Hematopoietic multipotent progenitor cell treated with erythropoietin and hydrocortisone succinate and interleukin-3 and kit ligand, for 4 days (in vitro differentiated cells): ENCODE results near the gene DSTN.
A peak's percentile ranks its signal among the peaks of the same experiment; 100 is the strongest.

Experiments
- DNase-seq: peaks from one replicate; pipeline ENCODE4 v3.0.0-alpha.2; 2015

The DSTN gene

DNA sequence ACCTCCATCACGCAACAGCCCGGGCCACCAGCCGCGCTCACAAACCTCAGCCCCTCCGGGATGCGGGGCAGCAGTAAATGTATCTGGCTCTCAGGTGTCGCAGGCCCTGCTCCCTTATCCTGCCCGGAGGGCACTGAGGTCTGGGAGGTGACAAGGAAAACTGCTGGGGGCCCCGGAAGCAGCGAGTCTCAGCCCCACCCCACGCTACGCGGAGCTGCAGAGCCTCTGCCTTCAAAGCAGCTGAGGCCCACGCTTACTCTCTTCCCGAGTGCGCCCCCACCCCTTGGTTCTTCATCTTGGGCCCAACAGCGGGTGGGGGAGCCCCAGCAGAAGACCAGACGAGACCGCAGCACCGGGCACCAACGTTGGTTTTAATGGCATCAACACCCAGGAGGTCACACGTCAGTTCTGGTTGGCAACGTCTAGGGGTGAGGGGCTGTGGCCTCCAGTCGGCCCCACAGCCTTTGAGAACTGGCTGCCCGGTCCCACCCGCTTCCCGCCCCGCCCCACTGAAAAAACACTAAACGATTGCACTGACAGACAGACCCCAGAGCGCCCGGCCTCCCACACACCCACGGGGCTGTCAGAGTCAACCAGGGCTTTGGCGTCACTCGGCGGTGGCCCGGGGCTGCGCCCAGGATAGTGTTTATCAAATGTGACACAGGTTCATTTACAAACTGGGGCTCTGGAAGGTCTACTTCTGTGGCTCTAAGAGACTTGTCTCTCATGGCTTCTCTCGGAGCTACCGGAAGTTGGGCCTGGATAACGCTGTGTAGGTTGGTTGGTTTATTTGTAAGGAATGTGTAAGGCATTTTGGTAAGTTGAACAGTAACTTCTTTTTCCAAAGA is 43.7 kb downstream of the DSTN start:
- DNase-seq: no peak

DNA sequence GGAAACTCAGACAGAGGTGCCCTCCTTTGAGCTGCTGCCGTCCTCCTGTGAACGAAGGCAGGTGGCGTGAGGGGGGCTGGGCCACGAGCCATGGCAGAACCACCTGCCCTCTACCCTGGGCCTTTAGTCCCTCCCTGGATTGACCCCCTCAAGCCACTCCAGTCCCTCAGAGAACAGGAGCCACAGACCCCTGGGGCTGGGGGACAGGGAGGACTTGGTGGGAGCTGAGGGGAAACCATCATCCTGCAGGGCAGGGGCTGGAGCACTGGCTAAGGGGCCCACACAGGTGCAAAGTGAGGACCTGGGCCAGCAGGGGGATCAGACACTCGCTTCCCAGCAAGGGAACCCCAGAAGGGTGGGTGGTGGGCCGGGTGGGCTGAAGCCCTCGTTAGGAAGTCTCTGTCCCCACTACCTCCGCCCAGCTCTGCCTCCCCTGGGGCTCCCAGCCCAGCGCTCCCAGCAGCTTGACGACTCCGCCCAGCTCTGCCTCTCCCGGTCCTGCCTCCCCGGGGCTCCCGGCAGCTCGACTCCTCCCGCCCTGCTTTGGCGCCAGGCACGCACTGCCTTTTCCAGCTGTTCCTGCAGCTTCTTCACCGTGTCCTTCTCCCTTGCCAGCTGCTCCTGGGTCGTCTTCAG is 44.4 kb downstream of the DSTN start:
- no peak for DNase-seq

DNA sequence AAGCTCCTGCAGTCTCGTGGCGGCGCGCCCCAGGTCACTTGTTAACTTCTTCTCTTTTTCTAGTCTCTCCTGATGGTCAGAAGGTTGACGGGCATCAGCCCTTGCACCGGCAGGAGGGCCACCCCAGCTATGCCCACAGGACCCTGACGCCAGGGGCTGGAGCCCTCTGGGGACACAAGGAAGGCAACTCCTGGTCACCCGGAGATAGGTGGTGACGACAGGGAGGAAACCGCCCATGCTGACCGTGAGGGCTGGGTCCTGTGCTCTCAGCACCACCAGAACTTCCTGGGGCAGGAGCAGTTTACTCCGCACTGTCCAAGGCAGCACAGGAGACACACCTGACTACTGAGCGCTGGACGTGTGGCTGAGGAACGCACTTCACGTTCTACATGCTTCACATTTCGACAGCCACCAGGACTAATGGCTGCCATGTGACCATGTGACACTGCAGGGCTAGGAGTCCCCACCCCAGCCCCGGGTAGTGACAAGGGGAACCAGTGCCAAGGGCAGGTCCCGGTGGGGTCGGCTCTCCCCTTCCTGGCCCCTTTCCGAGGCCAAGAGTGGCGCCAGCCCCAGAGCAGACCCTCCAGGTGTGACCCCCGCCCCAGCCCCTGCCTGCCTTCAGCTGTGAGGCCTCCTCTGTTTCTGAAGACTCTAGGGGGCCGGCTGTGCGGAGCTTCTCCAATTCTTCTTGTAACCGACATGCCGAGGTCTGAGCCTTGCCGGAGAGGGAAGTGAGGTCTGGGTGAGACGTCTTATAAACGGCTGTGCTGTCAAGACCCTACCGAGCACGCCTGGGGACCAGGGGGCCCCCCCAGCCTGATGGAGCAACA is 45.2 kb downstream of the DSTN start:
- peak; percentile 59 for DNase-seq

DNA sequence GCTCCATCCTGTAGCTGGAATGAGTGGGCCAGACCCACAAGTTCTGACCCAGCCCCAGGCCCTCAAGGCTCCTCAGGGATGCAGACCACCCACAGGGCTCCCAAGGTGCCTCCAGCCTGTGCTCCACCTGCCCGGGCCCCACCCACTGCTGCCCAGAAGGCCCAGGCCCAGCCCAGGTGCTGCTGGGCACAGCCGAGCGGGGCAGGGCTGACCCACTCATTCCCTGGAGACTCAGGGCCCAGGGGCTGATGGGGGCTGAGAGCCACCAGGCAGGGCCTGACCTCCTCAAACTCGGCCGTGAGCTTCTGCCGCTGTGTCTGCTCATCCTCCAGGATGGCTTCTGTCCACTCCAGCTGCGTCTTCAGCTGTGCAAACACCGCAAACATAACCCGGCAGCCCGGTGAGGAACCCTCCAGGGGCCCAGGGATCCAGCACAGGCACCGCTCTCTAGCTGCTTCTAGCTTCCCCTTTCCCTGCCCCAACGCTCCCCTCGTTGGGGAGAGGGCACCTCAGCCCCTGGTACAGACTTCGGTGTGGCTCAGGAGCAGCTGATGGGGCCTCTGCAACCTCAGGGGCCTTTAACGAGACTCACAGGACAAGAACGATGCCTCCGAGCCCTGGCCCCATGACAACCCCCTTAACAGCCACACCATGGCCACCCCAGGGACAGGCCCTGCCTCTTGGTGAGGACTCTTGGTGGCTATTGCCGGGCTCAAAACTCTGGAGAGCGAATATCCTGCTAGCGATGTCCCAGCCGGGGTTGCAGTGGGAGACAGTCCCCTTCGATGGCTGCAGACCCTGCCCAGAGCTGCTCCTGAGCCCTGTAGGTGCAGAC is 46.0 kb downstream of the DSTN start:
- peak; percentile 43 for DNase-seq

DNA sequence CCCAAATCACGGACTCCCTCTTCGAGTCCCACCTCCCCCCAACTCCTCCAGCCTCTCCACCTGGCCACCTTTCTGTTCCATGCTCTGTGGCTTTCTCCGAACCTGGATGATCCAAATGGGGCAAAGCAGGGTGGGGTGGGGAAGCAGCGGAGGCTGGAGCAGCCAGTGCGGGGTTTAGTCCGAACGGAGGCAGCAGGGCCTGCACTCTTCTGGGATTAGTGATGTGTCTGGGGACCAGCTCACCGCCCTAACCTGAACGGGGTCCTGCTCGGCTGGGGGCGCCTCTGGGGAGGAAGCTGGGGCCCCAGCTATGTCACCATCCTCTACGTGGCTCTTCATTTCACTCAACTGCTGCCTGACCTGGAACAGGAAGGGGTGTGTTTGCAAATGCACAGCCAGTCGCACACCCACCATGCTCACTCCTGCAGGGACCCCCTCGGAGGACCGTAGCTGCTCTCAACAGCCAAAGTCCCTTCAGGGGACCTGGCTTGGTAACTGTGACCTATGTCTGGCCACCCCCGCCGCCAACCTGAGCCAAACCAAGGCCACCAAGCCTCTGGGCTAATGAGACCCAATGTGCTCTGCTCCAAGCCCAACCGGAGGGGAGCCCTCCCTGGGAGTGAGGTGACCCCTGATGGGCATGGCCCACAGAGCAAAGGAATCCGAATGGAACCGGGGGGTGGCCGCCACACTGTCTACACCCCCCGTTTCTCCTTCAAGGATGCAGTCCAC is 46.8 kb downstream of the DSTN start:
- no peak for DNase-seq

DNA sequence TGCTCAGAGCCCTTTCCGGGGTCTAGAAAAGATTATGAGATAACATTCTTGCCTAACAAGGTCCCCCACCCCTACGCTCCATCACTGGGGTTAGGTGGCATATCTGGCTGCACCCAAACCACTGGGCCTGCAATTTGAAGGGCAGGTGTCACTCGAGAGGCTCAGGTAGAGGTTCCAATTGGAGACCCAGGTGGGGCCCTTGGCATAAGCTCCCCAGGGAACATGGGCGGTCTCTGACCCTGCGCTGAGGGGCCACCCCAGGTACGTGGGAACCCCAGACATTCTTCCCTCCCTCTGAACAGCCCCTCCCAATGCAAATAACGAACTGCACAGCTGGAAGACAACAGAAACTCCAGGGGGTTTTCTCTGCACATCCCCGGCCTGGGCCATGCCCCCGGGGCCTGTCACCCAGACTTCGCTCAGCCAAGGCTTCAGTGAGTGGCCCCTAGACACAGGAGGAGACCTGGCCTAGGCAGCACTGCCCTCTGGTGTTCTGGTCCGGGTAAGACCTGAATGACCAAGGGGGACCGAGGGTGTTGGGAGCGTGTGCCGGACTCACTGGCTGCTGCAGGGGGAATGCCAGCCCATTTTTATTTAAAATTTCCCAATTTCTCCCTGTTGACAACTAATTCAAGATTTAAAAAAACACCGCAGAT is 47.5 kb downstream of the DSTN start:
- peak; percentile 76 for DNase-seq

DNA sequence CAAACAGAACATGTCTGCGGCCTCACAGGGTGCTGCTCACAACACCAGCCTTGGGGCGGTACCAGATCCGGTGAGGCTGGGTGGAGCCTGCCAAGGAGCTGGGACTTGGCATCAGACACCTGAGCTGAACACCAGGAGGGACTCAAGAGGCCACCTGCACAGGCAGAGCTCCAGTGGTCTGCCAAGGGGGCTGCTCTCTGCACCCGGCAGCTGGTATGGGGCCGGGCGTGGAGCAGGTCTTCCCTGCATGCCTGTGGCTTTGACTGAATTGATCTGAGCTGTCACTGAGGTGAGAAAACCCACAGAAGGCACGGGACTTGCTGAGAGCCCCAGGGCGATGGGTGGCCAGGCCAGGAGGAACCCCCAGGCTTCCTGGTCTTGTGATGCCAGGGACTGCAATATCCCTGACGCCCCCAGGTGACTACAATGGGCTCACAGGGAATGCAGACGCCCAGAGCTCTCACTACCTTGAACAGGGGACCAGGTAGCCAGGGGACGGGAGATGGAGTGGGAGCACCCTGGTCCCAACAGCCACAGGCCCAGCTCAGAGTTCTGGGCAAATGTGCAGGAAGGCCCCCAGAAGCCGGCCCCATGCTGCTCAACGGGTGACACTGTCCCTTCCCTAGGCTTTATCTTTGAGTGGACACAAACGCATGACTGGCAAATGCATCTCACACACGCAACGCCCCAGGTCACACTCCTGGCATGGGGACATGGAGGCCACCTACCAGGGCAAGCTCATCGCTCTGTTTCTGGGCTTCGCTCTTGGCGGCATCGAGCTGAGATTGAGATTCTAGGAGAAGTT is 48.2 kb downstream of the DSTN start:
- no peak for DNase-seq

DNA sequence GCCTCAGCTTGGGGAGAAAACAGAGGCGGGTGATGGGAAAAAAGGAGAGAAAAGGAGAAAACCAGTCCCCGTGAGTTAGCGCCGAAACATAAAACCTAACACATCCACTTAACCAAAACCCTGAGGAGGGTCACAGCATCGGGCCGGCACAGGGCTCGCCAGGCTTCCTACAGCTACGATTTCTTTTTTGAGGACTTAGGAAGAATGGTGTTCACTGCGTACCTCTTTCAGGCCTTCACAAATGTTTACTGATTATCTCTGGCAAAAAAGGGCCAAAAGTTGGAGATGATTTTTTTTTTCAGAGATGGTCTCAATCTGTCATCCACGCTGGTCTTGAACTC is 48.8 kb downstream of the DSTN start:
- no peak for DNase-seq

DNA sequence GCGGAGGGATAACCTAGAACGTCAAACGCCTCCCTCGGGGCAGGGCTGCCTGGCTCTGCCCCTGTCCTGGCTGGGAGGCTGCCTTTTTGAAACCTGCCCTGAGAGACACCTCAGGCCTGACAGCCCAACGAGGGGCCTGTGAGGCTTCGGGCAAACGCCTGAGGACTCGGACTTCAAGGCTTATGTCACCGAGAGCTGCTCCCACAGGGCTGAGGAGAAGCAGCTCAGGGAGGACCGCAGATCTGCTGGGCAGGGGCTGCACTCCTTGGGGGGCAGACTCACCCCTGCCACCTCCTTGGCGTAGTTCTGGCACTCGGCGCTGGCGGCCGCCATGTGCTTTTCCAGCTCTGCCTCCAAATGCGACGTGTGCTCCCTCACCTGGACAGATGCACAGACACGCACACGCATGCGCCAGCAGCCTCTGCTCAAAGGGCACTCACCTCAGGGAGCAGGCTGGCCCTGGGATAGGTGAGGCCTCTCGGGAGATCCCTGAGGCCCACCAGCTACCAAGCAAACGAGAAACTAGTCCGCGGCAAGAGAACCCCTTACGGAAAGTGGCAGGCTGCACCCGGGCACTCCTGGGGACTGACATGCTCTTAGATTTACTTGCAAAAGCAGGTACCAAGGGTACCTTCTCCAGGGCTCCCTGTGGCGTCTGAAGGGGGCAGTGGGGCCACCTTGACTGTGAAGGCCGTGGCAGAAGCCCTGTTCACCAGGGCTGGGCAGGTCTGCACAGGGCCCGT is 49.6 kb downstream of the DSTN start:
- DNase-seq: no peak

DNA sequence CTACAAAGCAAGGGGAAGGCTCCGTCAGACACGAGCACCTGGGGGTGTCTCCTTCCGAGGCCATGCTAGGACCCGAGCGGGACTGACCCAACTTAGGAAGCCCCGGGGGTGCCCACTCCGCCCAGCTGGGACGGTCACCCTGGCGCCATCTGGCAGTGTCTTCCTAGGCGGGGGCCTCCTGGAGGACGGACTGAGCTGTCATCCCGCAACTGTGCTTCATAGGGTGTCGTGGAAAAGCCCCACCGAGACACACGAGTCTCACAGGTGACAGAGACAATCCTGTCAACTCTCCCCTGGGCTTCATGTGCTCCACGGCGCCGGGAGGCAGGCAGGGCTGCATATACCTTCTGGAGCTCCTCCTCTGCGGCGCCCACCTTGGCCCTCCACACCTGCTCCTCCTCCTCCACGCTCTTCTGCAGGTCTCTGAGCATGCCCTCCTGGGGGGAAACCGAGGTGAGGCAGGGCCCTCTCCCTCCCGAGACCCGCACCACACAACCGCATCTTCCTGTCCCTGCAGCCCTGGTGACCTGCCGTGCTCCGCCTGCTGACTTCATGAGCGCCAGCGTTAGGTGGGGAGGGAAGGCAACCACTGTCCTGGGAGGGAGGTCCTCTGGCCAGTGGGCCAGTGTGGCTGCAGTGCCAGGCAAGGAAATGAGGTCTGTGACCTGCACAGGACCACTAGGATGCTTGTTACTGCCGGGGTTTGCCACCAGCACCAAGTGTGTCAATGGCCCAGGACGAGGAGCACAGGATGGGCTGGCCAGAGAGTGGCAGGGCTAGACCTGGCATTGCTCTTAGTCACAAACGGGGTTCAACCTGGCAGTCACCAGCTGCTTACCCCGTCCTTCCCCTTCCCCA is 50.7 kb downstream of the DSTN start:
- DNase-seq: no peak

DNA sequence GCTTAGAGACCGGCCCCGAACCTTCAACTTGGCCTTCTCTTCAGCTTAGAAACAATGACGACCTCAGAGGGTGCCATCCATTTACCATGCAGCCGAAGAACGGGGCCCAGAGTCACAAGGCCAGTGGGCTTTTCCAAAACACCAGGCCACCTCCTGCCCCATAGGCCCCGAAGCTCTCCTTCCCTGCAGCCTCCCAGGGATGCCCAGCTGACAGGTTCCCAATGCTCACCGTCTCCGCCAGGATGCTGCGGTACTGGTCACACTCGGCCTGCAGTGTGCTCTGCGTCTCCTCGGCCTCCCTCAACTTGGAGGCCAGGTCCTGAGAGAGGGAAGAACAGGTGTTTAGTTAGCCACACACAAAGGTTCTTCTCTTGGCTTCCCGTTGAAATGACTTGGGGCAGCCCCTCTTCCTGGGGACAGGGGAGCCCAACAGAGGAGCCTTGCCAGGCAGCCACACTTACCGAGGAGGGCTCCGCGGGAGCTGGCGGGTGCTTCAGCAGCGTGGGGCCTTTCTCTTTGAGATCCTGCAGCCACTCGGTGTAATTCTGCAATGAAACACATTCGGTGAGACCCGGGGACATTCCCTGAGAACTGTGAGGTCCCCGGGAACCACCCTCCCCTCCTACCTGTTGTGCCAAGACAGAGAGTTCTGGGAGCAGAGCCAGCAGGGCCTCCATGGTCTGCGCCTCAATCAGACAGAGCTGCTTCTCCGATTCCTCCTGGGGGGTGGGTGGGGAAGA is 51.5 kb downstream of the DSTN start:
- no peak for DNase-seq

DNA sequence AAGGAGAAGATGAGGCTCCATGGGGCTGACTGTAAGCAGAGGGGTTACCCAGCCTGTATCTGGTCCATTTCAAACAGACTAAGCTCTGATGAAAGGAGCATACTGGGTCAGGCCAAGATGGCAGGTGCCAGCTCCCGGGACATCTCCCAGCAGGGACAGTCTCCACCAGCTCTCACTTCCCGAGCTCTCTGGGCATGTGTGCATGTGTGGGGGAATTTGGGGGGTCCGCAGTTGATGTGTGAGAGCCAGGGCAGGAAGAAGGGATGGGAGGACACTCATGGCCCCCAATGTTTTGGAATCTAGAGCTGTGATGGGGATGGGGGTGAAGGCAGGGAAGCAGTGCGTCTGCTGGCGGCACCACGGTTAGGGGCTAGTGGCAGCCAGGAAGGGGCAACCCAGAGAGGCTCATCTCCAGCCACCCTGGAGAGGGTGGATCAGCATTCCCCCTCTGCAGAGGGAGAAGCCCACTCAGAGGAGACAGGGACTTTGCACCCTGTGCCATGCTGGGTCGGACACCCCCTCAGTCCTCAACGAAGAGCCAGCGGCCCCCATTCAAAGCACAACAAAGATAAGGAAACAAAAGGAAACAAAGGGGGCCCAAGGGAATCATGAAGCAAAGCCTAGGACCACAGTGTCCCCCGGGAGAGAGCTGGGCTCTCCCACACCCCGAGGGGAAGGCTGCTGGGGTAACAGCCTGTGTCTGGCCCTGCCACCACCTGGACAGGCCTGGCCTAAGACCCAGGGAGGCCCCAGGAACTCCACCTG is 52.4 kb downstream of the DSTN start:
- no peak for DNase-seq

DNA sequence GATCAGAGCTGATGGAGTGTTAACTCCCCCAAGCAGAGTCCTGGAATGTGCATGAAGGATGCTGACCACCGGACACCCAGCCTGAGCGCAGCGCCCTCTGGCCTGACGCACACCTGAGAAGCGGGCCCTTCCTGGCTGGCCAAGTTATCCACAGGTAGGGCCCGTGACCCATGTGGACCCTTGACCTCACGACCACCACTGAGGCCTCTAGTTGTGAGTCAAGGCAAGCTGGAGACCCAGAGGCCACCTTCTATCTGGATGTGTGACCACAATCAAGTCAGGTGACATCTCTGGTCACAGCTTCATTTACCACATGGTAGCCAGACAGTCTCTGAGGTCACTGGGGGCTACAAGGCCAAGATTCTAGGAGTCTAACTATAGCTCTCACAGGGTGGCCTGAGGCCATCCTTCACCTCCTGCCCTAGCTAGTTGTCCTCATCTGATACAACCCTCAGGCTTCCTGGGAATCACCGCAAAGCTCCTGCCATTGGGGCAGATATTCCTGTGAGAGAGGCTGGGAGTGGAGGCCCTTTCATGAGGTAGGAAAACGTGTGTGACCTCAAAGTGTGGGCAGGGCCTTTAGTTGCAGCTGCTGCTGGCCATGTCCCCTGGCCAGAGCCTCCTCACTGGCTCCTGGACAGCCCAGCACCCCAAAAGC is 53.1 kb downstream of the DSTN start:
- no peak for DNase-seq

DNA sequence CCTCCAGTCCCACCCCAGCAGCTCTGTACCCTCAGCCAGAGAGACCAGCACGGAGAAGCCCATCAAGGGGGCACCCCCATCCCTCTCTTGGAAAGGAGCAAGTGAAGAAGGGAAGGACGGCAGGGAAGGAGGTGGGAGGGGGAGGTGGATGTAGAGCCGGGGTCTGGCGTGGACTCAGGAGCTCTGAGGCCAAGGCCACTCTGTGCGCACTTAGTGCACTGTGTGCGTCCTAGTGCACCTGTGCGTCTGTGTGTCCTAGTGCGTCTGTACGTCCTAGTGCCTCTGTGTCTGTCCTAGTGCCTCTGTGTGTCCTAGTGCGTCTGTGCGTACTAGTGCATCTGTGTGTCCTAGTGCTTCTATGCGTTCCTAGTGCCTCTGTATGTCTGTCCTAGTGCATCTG is 54.2 kb downstream of the DSTN start:
- DNase-seq: no peak

DNA sequence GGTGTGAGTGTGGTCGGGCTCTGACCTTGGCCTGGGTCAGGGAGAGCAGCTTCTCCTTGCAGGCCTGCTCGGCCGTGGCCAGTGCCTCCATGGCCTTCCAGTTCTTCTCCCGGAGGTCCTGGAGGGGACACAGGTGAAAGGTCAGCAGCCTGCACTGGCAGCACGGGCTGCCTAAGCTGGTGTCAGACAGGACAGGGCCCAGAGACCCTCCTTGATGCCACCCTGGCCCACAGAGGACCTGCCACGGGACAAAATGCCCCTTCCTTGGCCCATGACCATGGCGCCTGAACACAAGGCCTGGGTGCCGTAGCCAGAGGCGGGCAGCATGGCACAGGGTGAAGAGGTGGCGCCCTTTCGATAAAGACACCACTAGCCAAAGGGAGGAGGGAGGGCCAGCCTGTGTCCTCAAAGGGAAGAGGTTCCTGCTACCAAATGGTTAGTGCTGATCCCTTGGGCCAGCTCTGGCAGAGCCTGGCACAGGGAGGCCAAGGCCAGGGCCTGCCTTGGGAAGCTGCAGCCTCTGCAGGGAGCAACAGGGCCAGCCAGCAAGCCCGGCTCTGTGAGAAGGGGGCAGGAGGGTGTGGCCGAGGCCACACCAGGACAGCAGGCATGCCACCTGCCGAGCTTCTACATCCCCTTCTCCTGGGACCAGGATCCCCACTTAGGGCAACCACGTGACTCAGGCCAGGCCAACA is 54.8 kb downstream of the DSTN start:
- no peak for DNase-seq
